HG02678 (cell line): ENCODE results near the gene CCDC197.

Experiments used
- ATAC-seq: cut with Tn5 transposase; IDR thresholded peaks from one replicate; pipeline ENCODE4 v1.9.1; 2021; ENCODE audit warnings: mild to moderate bottlenecking, moderate library complexity; ENCODE audit not compliant: unreplicated experiment

The CCDC197 gene

DNA sequence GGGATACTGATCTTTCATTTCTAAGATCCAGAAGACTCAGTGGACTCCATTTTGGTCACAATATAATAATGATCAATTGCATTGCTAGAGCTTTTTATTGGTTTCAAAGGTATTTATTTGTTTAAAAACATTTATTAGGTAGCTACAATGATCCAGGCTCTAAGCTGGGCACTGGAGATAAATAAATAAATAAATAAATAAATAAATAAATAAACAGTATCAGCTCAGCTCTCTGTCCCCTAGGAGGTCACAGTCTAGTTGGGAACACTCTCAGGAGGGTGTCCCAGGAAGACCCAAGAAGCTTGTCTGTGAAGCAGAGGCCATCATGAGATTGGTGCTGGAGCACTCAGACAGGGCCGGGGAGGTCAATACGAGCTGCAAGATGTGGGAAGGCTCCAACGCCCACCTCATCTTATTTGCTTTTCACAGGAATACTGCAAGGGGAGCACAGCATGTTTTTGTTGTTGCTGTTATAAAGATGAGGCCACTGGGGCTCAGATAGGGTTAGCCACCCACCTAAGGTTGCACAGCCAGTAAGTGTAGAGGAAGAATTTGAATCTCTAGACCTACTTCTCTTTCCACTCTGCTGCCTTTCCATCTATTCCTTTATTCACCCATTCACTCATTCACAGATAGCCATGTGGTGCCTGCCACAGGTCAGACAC, 36.2 kb upstream of the CCDC197 start:
- ATAC-seq, result no peak

DNA sequence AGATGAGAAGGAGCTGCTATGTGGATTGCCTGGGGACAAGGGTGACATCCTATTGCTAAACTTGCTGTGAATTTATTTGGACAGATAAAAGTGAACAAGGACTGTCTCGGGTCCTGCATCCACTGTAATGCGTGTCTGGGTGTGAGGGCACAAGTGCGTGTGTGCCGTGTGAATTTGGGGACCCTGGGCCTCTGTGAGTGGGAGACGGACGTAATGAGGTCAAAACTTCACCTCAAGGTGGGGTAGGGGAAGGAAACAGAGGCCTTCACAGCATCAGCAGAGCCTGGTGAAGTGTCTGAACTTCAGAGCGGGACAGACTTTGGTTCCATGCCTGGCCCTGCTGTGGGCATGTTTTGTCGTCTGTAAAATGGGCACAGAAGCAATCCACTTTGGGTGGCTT, 35.5 kb upstream of the CCDC197 start:
- ATAC-seq, result no peak

DNA sequence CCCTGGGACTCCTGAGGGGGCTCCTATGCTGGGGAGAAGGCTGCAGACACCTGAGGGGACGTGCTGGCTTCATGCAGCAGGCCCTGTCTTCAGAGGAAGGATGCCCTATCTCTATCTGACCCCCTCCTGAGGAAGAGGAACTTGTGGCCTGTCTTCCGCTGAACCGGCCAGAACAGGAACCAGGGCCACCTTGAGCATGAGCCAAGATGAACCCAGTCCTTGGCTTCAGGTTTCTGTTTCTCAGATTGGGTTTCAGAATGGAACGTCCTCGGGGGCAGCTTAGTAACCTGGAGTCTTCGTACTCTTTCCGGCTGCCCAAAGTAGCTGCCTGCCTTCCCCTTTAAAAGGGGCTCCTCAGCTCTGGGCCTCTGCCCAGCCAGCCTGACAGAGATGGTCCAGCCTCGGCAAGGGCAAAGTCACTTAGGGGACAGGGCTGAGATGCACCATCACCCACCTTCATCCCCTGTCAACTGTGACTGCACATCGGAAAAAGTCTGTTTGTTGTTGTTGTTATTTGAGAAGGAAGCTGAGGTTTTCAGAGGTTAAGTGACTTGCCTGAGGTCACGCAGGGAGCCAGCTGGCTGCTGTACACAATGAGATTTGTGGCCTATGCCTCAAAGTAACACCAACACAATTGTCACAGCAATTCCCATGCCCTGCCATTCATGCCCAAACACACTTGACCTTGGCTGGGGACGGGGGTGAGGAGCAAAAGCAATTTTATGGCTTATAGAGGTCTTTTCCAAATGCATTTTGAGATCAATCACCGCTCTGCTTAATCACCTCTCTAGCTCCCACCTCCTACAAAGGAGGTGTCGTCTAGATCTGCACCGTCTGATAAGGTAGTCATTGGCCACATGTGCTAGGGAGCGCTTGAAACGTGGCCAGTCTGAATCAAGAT, 34.1 kb upstream of the CCDC197 start:
- peak; percentile 50 for ATAC-seq

DNA sequence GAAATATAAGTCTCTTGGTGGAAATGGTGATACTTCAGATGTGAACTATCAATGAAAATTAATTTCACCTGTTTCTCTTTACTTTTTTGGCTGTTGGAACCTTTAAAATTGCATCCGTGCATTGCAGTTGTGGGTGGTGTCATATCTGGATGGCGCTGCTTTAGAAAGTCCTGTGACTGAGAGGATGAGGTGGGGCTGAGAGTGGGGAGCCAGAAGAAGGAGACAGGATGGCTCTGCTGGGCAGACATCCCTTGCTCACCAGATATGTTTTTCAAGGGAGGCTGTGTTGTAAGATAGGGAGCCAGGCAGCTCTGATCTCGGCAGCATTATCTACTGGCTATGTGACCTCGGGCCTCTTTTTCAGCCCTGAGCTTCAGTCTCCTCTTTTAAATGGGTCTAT, 33.4 kb upstream of the CCDC197 start:
- no peak for ATAC-seq

DNA sequence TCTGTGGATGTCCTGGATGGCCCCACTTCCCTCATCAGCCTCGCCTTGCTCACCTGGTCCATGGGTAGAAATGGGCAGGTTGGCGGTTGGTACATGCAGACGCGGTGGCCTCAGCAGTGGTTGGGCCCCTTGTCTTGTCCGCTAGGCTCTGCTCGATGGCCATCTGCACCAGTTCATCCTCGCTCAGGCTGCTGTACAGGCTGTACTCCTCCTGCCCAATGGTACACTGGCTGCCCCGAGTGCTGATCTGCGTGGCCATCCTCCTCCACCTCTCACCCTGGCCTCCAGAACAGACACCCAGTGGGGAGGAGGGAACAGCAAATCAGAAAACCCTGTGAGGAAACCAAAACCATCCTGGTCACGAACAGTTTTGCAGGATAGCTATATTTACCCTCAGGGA, 32.8 kb upstream of the CCDC197 start:
- ATAC-seq, result no peak

DNA sequence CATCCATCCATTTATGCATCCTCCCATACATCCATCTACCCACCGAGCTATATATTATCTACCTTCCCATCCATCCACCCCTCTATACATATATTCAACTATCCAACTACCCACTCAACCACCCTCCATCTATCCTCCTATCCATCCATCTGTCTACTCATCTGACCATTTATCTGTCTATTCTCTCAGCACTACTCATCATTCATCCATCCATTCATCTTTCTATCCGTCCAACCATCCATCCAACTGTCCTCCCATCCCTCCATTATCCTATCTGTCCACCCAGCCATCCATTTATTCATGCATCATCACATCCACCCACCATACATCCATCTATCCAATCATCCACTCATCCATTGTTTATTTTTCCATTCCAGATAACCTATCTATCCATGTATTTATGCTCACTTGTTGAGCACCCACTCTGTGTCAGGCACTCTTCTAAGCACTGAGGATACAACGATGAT, 32.2 kb upstream of the CCDC197 start:
- no peak for ATAC-seq

DNA sequence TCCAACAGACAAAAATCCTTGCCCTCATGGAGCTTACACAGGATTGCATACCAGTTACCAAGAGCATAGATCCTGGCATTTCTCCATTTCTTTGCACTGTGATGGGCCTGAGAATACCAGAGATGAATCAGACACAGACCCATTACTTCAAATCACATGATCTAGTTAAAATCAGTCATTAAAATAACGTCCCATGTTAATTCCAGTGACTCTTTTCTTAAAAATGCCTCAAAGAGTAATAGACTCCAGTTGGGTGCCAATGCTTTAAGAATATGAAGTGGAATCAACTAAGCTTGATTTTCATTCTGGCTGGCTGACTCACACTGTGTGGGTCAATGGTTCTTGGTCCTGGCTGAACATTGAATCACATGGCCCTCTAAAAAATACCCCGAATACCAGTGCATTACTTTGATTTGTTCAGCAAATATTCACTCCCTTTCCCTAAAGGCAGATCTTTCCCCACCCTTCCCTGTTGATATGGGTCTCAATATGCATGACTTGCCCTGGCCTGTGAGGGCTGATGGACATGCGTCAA, 31.7 kb upstream of the CCDC197 start:
- no peak for ATAC-seq

DNA sequence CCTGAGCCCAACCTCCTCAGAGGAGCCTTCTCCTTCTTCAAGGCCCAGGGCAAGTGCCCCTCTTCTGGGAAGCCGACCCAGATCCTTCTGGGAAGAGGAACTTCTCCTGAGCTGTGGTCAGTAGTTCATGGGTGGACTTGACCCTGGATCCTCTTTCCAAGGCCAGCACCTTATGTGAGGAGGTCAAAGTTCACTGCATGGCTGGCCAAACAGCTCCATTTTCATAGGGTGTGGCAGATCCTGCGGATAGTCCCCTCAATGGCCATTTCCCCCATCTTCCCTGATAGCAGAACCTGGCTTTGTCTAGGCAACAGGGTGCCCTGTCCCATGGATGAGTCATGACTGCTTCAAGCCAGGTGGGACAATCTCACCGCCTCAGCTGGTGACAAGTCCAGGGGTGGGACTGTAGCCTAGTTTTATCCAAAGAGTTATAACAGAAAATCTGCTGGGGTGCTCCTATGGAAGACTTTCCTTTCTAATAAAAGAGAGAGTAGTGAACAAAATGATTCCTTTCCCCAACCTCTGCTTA, 31.1 kb upstream of the CCDC197 start:
- no peak for ATAC-seq

DNA sequence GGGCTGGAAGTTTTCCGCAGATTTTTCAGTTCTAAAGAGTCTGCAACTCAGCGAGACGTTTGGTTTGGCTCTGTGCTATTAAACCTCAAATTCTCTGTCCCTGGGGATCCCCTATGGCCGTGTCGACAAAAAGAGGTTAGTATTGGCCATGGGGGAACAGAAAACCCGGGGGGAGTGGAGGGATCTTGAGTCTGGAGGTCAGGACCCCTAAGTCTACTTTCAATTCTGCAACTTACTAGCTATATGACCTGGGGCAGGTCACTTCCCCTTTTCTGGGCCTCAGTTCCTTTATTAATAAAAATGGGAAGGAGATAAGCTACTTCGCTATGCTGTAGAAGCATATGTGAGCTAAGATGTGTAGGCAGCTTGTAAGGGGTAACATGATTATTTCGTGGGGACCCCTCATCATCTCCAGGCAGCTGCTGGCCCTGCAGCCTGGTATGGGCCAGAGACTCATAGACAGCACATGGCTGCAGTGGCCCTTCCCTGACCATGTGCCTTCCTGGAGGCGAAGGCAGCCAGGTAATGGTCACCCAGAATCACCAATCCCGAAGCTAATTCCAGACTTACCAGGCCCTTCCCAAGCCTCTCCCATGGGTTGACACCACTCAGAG, 29.4 kb upstream of the CCDC197 start:
- peak; percentile 39 for ATAC-seq

DNA sequence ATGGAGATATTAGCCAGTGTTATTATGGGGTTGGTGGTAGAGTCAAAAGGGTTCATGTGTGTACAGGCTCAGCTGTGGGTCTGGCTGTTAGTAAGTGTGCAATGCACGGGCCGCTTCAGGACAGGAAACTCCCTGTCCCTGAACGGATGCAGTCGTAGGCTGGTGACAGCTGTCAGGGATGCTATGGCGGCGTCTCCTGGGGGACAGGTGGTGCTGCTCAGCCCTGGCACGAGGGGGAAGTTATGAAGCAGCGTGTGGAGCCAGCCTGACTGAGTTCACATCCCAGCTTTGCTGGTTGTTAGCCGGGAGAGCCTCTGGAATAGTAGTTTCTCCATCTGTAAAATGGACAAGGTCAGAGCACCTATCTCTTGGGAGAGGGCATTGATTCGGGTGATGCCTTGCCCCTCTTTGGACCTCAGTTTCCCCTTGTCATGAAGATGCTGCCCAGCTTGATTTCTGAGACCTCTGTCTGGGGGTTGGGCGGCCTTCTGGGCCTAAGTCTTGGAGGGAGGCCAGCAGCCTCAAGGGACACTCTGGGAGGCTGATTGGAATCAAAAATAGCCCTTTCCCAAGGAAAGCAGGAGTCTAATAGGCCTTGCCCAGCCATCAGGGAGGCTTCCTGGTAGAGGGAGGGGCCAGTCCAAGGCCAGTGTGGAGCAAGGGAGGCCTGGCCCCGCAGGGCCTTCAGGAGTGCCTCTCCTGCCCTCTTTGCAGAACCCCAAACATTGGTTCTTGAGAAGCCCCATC, 27.8 kb upstream of the CCDC197 start:
- peak; percentile 23 for ATAC-seq

DNA sequence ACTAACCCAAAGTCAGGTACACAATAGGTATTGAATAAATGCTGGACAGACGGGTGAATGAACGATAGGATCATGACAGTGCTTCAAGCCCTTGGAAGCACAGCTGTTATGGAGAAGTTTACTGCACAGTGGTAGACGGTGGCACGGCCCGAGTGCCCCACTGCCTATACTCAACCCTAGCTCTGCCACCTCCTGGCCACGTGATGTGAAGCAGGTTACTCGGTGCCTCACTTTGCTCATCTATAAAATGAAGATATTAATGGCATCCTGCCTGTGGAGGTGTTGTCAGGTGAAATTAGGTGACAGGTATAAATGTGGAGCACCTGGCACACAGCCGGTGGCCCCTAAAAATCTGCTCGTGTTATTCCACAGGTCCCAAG, 26.5 kb upstream of the CCDC197 start:
- ATAC-seq, result peak; percentile 29

DNA sequence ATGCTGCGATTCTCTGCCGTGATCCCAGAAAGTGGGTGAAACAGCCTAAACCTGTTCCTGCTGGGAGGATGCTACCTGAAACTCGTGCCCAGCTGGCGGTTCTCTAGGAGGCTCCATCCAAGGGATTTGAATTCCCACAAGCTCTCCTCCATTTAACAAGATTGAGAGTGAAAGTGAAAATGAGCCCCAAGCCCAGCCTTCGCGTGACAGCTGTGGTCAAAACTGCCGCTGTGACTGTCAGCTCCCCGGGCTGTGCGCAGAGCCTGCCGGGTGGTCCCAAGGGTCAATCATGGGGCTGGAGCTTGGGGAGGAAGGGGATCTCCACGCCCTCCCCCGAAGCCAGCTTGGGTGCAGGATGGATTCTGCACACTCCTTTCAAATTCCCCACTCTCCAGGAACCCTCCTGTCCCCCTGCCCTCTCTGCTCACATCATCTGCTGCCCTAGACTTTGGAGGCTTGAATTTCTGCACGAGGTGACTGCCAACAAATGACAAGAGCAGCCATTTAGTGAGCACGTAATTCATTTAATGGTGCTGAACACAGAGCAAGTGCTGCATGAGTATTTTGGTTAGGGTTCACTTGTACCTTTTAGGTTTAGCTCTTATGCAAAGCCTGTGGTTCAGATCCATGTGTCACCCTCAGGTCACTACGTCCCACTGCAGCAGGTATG, 26.0 kb upstream of the CCDC197 start:
- peak; percentile 37 for ATAC-seq

DNA sequence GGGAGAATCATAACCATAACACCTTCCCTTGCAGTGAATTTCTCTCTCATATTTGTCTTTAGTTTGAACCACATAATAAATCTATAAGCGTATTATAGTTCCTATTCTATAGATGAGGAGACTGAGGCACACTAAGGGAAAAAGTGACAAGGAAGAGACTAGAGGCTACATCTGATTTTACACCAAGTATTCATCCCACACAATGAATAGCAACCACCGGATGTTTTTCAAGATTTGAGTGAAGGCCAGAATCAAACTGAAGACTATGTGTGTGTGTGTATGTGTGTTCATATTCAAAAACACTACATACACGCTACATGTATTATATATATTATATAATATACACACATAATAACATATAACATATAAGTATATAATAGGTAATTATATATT, 25.5 kb upstream of the CCDC197 start:
- ATAC-seq, result no peak

DNA sequence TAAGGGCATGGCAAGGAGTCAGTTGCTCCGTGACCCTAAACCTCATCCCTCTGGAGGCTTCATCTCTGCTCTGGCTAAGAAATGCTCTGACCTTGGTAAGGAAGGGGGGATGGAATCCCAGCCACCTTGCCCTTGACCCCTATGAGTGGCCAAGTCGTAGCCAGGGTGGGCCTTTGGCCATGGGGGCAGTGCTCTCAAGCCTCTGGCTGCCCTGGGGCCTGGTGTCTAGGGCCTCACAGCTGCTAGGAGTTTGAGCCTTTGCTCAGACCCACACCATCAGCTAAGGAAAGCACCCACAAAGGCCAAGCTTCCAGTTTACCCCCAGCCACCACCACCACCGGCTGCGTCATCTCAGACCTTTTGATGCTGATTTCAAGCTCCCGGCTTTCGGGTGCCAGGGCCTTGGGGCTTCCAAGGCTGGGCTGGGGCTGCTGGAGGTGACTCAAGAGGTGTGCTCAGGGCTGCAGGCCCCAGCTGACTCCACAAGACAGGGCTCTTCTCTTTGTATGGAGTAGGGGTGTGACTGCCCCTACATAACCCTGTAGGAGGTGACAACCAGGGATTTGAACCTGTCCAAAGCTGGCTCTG, 24.4 kb upstream of the CCDC197 start:
- no peak for ATAC-seq

DNA sequence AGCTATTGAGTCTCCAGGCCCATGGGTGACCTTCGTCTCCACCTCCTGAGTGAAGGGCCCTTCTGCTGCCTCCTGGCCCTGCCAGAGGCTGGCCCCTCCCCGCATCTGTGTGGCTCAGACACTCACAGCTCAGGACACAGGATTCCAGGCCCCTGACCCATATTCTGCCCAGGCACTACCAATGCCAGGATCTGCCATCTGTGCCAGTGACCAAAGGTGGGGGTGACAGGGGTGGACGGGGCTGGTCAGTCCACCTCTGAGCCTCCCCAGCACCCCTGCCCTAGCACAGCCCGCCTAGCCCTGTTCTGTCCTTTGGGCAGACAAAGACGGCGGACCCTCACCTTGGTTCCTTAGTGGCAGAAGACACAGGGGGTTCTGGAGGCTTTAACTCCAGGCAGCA, 23.5 kb upstream of the CCDC197 start:
- no peak for ATAC-seq

DNA sequence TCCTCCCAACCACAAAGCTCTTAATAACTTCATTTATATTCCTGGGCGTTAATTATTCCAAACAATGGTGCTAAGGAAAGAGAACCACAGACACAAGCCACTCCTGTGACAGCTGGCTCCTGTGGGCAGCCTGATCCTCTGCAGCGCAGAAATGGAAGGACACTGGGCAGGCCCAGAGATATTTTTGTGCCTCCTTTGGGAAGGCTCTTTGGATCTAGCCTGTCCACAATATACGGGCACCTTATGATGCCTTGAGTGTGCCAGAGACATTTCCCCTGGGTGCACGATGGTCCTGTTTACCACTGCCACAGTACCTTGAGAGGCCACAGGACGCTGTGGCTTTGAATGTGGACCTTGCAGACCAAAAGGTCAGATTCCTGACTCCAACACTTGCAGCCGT, 22.8 kb upstream of the CCDC197 start:
- ATAC-seq, result no peak

DNA sequence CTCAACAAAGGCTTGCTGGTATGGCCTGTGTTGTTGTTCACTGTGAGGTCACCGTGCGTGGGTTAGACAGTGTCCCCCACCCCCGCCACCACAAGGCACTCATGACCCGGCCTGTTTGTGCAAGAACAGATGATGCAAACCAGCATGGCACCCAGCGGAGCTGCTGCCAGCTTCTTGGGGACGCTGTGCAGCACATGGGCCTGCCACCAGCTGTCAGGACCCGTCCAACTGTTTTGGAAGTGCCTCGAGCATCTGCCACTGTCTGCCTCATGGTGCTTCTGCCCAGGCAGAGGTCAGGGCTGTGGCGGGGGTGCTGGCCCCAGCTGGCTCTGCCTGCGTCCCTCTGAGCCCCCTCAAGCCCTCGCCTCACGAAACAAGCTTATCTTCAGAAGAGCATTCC, 22.3 kb upstream of the CCDC197 start:
- ATAC-seq, result no peak

DNA sequence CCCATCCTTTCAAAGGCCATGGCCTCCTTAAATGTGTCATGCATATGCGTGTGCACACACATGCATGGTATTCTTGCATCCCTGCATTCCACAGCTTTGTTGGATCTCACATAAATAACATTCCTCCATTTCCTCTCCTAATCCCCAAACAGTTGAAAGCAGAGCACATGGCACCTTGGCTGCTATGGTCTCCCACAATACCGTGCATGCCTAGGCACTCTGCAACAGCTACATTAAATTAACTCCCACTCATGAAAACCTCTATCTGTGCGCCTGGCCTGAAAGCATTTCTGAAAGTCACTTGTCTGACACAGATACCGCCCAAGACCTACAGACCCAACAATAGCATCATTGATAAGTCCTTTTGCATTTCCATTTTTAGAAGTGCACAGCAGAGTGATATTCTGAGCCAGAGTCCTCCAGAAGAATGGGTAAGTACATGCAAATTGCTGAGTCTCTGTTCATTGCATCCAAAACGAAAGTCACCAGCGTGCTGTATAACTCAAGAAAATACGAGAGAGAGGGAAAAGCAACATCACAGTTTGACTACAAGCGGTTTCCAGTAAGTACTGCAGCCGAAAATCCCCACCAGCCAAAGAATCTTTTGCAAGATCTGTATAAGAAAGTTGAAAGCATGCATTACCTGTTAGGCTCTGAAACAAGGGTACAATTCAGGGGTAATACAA, 21.2 kb upstream of the CCDC197 start:
- ATAC-seq, result peak; percentile 59

DNA sequence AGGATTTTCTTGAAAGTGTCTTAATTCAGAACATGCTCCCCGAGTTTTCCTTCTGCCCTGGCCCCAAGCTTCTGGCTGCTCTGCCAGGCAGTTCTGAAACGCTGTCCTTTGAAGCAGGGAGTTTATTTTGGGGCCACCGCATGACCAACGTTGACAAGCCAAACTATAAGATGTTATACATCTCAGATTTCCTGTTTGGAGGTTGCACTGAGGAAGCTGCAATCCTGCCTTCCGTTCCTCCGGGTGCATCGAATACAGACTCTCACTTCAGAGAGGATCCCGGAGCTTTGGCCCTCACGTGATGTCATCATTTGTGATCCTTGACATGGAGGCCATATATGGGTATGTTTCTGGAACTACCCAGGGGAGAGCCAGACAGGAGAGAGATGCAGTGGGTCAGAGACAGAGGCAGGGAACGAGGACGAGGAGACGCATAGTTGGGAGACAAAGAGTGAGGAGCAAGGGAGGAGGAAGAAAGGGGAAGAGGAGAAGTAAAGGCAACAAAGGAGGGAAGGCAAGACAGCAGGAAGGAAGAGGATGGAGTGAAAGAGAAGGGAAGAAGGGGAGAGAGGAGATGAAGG, 20.5 kb upstream of the CCDC197 start, which contains the start of gene ASB2:
ASB2 (minus strand) TSS at position 94 of the 581 bp plus-strand sequence. CDS start 12,031 bp downstream, outside the sequence.
- peak; percentile 2 for ATAC-seq
